ENCODE data around the gene FARP1. TPM values are rescaled to one million over a fixed set of nuclear protein-coding genes. Genes with fewer than 3 reads are reported as not detected.

The FARP1 gene
- total RNA-seq, 1 donor from 2014 or later = 357 TPM

DNA sequence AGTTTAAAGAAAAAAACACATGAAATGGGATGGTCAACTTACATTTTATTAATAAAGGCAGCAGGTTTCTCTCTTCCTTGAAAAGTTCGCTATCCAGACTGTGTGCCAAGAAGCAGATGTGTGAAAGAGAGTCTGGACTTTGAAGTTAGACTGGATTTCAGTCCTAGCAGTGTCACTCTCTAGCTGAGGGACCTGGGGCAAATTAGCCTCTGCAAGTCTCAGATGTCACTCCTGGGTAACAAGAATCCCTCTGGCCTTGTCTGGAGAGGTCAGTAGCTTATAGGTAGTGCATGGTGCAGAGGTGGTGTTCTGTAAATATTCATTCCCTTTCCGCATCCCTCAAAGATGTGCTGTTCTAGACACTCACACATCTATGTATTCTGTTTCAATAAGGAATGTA, 221.8 kb downstream of the FARP1 start:
- H3K27ac Mint-ChIP-seq (ENCODE audit: unreplicated experiment) = no peak overlapping the region
- H3K9me3 Mint-ChIP-seq (ENCODE audit: unreplicated experiment) = no peaks in the 10 kb centered on the region
- no peak for DNase-seq (ENCODE audit: extremely low spot score, unreplicated experiment)
- no peak for TF ChIP-seq CTCF (IDR thresholded peaks at IDR 0.05)
- no peak overlapping the region for H3K4me3 Mint-ChIP-seq (ENCODE audit: unreplicated experiment)
- peaks cover 29% of the 10 kb centered on the region for H3K36me3 Mint-ChIP-seq (ENCODE audit: unreplicated experiment)
- peaks cover 36% of the 10 kb centered on the region for H3K4me1 Mint-ChIP-seq (ENCODE audit: unreplicated experiment)
- no peaks in the 10 kb centered on the region for H3K27me3 Mint-ChIP-seq (ENCODE audit: unreplicated experiment)

GRCh38 chr13:98365302-98365701, 222.4 kb downstream of the FARP1 start:
- H3K27ac Mint-ChIP-seq (ENCODE audit: unreplicated experiment) = peak overlapping the region; percentile 64
- no peak for DNase-seq (ENCODE audit: extremely low spot score, unreplicated experiment)

DNA sequence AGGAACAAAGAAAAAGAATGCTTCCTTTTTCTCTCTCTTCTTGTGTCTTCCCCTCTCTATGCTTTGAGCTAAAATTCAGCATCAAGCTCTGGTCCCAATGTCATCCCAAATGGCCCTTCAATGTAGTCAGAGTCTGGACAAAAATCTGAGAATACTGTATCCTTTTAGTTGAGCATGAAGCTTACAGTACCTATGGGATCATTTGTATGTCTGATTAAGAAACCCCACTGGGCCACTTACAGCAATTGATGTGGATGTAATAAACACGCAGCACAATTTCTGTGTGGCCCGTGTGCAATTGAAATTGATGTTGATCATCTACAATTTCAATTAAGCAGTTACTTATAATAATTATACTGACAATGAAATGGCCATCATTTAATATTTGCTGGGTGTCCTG, 223.1 kb downstream of the FARP1 start:
- TF ChIP-seq CTCF (IDR thresholded peaks at IDR 0.05) = no peak
- Mint-ChIP-seq H3K4me1 (ENCODE audit: unreplicated experiment) (peaks cover 50% of the 10 kb centered on the region), H3K9me3 (ENCODE audit: unreplicated experiment) (no peaks in the 10 kb centered on the region), H3K36me3 (ENCODE audit: unreplicated experiment) (peaks cover 35% of the 10 kb centered on the region), H3K27ac (ENCODE audit: unreplicated experiment) (peak overlapping the region; percentile 64), H3K4me3 (ENCODE audit: unreplicated experiment) (no peak overlapping the region), H3K27me3 (ENCODE audit: unreplicated experiment) (no peaks in the 10 kb centered on the region)
- DNase-seq (ENCODE audit: extremely low spot score, unreplicated experiment) = no peak

More at GRCh38 chr13:98365302-98365701, 222.4 kb downstream of the FARP1 start:
- no peaks in the 10 kb centered on the region for H3K9me3 Mint-ChIP-seq (ENCODE audit: unreplicated experiment)
- peaks cover 43% of the 10 kb centered on the region for H3K4me1 Mint-ChIP-seq (ENCODE audit: unreplicated experiment)
- H3K36me3 Mint-ChIP-seq (ENCODE audit: unreplicated experiment) = peaks cover 33% of the 10 kb centered on the region
- TF ChIP-seq CTCF (IDR thresholded peaks at IDR 0.05) = no peak
- H3K4me3 Mint-ChIP-seq (ENCODE audit: unreplicated experiment) = no peak overlapping the region
- no peaks in the 10 kb centered on the region for H3K27me3 Mint-ChIP-seq (ENCODE audit: unreplicated experiment)

GRCh38 chr13:98366443-98366842, 223.5 kb downstream of the FARP1 start:
- peak; percentile 34 for DNase-seq (ENCODE audit: extremely low spot score, unreplicated experiment)
- TF ChIP-seq CTCF (IDR thresholded peaks at IDR 0.05) = no peak
- Mint-ChIP-seq H3K27ac (ENCODE audit: unreplicated experiment) (no peak overlapping the region), H3K9me3 (ENCODE audit: unreplicated experiment) (no peaks in the 10 kb centered on the region), H3K27me3 (ENCODE audit: unreplicated experiment) (no peaks in the 10 kb centered on the region), H3K36me3 (ENCODE audit: unreplicated experiment) (peaks cover 35% of the 10 kb centered on the region), H3K4me1 (ENCODE audit: unreplicated experiment) (peaks cover 54% of the 10 kb centered on the region), H3K4me3 (ENCODE audit: unreplicated experiment) (no peak overlapping the region)

DNA sequence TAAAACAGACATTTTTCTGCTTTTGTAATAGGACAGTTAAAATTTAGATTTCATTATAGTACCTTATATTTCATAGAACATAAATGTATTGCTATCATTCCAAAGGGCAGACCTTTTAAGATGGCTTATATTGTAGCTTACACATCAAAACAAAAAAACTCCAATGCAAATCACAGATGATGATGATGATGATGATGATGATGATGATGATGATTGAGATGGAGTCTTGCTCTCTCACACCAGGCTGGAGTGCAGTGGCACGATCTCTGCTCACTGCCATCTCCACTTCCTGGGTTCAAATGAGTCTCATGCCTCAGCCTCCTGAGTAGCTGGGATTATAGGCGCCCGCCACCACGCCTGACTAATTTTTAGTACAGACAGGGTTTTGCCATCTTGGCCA, 224.1 kb downstream of the FARP1 start:
- peak; percentile 51 for DNase-seq (ENCODE audit: extremely low spot score, unreplicated experiment)
- no peak for TF ChIP-seq CTCF (IDR thresholded peaks at IDR 0.05)
- Mint-ChIP-seq H3K36me3 (ENCODE audit: unreplicated experiment) (peaks cover 35% of the 10 kb centered on the region), H3K9me3 (ENCODE audit: unreplicated experiment) (no peaks in the 10 kb centered on the region), H3K27ac (ENCODE audit: unreplicated experiment) (no peak overlapping the region), H3K4me3 (ENCODE audit: unreplicated experiment) (no peak overlapping the region), H3K4me1 (ENCODE audit: unreplicated experiment) (peaks cover 59% of the 10 kb centered on the region), H3K27me3 (ENCODE audit: unreplicated experiment) (no peaks in the 10 kb centered on the region)
